Measurements from ENCODE around the gene KLHL29.

Gene KLHL29

DNA sequence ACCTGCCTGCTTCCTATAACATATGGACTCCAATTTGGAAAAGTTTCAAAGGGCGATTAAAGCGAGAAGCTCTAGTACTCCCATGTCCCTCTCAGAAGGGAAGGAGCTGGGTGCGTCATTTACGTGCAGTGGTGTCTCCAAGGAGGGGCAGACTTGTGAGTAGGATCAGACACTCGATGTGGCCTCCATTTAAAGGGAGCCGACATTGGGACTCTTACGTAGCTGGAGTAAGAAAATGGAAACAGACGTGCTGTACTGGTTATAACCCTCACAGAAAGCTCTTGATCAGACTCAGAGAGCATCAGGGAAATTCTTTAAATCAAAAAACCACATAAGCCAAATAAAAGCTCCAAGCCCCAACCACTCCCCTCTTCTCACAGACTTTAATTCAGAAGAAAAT is 198.5 kb downstream of the KLHL29 start:
- DNase-seq: no peak

DNA sequence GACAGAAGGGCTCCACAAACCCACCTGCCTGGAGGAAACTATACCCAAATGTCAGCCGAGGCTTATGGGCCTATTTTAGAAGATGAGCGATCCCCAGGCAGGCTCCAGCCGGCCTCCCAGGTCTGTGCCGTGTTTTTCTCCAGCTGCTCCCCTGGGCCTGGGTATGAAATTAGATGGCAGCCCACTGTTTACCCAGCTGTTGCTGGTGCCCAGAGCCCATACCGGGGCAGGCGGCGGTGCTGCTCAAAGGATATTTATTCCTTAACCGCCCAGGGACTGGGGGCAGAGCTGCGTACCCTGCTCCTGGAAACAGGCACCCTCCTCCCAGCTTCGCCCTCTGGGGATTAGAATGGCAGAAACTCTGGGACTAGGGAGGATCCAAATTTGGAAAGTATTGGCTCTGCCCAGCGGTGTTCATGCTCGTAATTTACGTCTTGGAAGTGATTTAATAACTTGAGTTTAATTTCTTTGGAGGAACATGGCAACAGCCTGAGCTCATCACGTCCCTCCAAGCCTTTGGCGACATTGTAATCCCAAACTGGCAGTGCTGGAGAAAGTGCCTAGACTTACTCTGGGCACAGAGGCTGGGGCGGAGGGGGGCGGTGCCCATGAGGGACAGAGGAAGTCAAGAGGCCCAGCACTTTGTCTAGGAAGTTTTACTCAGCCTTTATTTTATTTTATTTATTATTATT is 199.2 kb downstream of the KLHL29 start:
- no peak for DNase-seq

GRCh38 chr2:23585273-23586170 is 200.5 kb downstream of the KLHL29 start:
- no peak for DNase-seq

GRCh38 chr2:23586741-23587306 is 201.8 kb downstream of the KLHL29 start:
- DNase-seq: no peak

GRCh38 chr2:23587341-23587880 is 202.4 kb downstream of the KLHL29 start:
- DNase-seq: no peak

DNA sequence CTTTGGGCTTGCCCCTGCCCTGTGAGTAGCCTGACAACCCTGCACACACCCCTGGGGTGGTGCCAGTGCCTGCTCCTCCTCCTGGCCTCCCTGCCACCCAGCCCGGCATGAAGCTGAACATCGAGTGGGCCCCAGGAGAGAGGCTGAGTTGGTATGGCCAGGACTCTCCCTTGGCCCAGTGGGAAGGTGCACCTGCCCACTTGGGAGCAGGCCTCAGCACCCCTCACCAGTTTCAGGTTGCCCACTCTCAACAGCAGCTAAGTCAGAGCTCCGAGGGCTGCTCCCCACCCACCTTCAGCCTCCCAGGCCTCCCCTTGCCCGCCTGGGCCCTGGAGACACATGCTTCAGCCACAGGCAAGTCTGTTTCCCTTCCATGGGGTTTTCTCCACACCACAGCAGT is 203.1 kb downstream of the KLHL29 start:
- DNase-seq: no peak

DNA sequence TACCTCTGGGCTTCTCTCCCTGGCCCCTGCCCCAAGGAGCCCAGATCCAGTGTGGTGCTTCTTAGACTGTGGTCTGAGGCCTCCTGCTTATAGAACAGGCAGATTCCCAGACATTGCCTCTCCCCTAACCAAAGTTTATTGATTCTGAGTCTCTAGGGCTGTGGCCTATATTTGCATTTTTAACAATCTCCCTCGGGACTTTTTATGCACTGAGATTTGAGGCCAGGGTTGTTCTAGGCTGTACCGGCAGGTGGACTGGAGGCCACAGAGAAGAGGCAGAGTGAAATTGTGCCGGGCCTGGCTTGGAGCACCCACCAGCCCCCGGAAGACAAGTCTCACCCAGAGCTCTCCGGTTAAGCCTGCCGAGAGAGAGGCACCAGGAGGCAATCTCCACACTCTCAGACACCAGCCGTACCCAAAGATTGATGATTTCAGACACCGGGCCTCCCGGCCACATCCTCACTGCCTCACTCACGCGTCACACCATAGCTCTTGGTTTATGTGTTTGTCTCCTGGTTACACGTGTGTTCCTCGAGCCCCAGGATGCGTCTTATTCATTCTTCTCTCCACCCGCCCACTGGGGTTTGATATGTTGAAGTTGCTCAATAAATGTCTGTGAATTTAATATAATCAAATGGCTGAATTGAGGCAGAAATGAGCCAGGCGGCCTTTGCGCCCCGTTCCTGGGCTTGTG is 203.7 kb downstream of the KLHL29 start:
- DNase-seq: no peak

DNA sequence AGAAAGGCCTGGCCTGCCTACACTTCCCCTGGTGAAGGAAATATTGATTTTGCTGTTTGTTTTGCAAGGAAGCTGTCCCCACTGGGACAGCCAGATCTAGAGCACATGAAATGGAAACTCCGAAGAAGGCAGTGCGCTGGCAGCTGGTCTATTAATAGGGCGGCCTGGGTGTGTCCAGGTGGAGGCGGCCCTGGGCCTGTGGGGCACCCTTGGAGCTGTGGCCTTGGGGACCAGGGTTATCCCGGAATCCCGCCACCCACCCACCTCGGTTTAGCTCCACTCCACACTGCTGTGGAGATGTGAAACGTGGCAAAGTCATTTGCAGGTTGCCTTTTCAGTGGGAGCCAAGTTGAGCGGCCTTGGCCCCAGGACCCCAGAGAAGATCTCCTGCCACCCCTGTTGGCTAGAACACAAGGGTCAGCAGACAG is 204.3 kb downstream of the KLHL29 start:
- no peak for DNase-seq

DNA sequence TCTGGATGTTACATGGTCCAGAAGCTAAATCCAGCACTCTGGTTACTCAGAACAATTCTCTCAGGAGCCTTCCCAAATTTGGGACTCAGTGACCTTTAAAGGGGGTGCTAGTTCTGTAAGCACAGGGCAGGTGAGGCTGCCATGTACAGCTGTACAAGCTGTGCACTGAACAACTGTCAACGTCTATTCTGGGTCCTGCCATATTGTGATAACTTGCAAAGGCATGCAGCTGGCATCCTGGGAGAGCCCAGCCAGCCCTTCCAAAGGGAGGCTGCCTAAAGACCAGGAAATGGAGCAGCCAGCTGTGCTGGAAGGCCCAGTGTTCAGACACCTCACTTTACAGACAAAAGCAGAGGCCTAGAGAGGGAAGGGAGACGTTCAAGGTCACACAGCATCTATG is 204.8 kb downstream of the KLHL29 start:
- DNase-seq: no peak

GRCh38 chr2:23590241-23590869 is 205.4 kb downstream of the KLHL29 start:
- no peak for DNase-seq

DNA sequence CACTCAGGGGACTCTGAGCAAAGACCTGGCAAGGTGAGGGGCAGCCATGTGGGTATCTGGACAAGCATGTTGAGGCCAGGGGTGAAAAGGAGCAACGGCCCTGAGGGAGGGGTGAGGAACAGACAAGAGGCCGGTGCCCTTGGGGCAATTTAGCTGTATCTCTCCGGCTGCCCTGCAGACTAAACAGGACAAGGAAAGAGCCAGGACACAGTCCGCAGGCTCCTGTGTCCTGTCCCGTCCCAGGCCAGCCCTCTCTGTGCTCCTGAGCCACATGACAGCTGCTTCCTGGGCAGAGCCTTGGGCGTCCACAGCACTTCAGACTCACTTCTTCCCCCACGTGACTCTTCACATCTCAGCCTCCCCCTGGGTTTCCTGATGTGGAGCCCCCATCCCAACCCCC is 206.1 kb downstream of the KLHL29 start:
- DNase-seq: no peak

- no peak for DNase-seq
Observed at GRCh38 chr2:23592061-23592685, 207.2 kb downstream of the KLHL29 start.

GRCh38 chr2:23592898-23593751 is 208.1 kb downstream of the KLHL29 start:
- no peak for DNase-seq

DNA sequence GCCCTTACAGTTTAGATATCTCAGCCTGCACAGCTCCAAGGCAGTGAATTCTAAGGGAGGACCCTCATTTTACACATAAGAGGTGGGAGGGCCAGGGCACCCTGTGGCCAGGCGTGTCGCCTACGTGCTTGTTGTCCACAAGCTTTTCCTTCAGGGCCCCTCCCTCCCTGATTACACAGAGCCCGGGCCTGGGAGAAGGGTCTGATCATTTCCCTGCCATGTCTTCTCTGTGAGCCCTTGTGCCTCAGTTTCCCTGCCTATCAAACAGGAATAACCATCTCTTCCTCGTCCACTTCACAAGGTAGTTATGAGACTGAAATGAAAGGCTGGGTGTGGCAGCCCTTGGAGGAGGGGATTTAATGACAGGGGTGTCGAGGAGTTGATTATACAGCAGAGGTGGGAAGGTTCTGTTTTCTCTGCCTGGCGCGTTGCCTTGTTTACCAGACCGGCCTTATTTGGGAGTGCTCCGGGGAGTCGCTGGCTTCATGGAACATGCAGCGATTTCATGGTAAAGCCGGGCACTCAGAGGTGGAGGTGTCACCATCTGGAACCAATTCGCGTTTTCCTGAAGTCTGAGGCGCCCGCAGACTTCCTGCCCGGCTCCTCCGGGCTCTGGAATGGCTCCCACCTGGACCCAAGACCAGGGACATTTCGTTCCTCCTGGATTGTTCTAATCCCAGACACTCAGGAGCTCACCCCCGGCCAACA is 208.9 kb downstream of the KLHL29 start:
- DNase-seq: no peak

GRCh38 chr2:23594460-23594825 is 209.5 kb downstream of the KLHL29 start:
- no peak for DNase-seq

DNA sequence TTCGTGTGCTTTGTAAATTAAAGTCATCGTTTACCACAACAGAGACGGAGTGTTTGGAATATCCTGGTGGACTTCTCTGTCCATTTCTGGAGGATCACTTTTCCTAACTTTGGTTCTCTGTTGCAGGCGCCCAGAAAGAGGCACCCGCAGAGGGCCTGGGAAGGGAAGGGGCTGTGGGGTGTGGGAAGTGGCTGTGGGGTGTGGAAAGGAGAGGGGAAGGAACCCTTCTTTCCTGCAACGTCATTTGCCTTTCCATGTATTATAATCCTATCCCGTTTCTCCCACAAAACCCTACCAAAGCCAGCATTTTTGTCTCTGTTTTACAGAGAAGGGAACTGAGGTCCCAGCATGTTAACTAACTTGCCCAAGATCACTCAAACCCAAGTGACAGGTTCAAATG is 210.0 kb downstream of the KLHL29 start:
- no peak for DNase-seq

DNA sequence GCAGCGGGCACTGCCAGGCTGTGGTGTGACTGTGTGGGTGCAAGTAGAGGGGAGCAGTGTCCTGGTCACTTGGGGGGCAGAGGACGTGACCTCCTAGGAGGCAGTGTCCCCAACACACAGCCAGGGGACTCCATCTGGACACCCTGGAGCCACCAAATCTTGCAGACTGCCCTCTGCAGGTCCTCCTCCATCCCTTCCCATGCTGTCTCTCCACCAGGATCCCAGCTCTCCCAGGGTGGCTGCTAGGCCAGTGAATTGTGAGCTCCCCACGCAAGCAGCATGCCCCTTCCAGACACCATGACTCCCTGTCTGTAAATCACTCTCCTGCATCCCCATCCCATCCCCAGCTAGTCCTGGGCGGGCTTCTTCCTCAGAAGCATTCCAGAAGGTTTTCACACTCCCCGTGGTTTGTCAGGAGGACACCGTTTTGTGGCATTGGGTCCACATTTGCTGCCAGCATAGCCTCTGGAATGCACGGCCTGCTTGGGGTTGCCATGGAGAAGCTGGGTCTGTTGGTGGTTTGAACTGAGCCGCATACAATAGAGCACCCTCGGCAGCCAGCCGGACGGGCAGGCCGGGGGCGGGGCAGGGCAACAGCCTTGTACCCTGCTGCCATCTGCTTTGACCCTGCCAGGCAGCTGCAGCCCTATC is 210.7 kb downstream of the KLHL29 start:
- DNase-seq: no peak

GRCh38 chr2:23596316-23596885 is 211.4 kb downstream of the KLHL29 start:
- DNase-seq: no peak

- no peak for DNase-seq
Observed at GRCh38 chr2:23597687-23598086, 212.7 kb downstream of the KLHL29 start.

DNA sequence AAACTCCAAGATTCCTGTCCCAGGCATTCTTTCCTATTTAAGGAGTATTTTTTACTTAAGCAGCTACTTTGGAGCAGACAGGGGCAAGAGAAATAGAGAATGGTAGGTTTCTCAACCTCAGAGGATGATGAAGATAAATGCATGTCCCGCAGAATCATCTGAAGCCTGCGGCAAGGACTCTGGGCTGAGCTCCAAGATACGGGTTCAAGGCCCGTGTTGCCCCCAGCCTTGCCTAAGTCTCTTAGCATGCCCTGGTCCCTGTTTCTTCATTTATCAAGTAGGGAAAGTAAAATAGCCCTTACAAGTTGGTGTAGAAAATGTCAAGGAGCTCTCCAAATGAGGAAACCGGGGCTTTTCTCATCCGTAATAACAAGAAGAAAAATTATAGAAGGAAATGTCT is 214.0 kb downstream of the KLHL29 start:
- DNase-seq: no peak
